NCI-H2029 (cell line): ENCODE data around the gene BCKDHA.

Source experiments
- DNase-seq: peaks from one replicate; lab custom pipeline; 2025; lab: John Stamatoyannopoulos, UW

Gene BCKDHA

DNA sequence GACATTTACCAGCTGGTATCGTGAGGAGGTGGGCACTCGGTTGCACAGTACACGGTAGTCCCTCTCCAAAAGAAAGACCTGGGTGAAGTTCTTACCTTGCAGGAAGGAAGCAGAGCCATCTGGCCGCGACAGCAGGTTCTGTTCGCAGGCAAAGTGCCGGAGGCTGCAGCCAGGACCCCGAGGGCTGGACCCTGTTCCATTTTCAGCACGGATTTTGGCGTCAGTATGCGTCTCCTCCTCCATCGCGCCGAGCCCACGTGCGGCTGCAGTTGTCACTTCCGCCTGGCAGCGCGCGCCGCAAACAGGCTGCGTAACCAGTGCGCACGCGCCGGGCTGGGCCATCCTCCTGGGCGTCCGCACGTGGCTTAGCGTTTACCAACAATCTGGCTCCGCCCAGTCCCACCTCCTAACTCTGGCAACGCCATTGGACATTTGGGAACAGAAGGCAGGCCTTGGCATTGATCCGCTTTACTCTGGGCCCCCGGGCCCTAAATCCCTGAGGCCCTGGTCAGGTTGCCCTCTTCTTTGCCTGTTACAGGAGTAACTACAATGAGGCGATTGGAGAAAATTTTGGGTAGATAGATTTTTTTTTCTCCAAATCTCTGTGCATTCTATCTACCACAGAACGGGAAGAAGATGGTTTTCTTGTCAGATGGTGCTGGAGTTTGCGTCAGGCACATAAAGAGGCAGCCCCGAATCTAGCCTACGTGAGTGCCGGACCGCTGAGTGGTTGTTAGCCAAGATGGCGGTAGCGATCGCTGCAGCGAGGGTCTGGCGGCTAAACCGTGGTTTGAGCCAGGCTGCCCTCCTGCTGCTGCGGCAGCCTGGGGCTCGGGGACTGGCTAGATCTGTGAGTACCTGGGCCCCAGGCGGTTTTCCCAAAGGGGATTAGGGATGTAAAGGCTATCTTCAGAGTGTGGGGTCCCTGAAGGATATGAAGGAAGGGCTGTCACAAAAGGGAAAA, at the start of gene BCKDHA, which contains the start of gene EXOSC5:
Gene BCKDHA, plus strand, starts transcription at position 733 of the 964 bp plus-strand sequence. Its CDS starts 10 bp downstream, at position 743.
Gene EXOSC5, minus strand, starts transcription at position 274 of the 964 bp plus-strand sequence. Its CDS starts 31 bp downstream, at position 243.
- peak; percentile 100 for DNase-seq

DNA sequence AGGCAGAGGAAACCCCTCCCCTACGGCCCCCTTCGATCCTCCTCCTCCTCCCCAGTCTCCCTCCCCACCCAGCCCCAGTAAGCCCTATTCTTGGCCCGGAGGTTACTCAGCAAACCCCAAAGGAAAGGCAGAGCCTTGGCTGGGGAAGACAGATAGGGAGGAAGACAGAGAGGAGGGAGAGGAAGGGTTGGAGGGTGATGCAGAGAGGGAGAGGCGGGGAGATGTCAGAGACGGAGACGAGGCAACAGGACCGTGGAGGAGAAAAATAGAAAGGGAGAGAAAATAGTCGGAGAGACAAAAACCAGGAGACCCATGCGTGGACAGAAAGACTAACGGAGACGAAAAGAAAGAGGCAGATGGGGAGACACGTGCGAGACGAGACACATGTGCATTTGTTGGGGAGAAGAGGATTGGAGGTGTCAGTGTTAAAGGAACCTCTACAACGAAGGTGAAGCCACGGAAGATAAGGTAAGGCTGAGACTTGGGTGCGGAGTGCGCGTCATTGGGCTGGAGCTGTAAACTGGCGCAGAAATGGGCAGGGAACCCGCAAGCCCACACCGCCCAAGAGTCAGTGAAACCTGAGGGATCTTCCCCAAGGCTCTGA, 46.8 kb upstream of the BCKDHA start:
- DNase-seq, result no peak

DNA sequence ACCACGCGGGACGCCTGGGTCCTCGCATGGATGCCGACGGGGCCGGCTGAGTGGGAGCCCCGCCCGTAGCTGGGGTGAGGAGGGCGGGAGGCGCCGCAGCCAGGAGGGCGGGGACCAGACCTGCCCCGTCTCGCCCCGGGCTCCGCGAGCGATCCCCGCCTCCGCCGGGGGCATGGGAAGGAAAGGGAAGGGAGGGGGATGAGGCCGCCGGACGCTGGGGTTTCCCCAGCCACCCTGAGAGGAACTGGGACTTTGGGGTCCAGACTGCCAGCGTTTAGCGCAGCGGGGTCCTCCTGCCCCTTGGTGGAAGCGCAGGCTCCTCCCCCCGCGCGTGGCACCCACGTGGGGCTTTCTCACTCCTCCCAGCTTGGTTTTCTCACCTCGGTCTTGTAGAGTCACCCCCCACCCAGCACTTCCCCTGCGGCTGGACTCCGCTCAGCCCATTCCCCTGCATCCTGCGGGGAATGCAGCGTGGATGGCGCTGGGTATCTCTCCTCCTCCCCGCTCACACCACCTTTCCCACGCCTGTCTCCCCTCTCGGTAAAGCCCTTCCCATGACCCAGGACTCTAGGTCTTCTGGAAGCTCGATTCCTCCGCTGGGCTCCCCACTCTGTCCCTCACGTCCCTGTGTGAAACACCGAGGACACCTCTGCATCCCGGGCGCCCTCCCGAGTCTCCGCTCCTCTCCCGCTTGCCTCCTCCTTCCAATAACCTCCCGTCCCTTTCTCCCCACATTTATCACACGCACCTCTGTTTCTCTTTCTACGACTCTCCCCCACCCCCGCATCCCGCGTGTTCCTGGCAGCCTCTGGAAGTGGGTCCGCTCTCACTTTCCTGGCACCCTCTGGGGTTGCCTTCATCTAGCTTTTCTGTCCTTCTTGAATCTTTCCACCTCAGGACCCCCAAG, 46.0 kb upstream of the BCKDHA start:
- no peak for DNase-seq

DNA sequence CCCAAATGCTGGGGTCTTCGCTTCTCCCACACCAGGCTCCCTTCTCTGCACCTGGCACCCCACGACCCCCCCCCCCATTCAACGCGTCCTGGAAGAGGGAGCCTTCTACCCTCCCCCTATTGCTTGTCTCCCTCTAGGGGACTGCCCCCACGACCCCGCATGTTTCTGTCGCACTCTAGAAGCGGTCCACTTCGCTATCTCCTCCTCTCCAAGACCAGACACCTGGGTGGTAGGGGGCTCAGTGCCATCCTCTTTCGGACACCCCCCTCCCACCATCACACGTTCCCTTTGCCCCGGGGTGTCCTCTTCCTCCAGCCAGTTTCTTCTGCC, 45.4 kb upstream of the BCKDHA start:
- no peak for DNase-seq

DNA sequence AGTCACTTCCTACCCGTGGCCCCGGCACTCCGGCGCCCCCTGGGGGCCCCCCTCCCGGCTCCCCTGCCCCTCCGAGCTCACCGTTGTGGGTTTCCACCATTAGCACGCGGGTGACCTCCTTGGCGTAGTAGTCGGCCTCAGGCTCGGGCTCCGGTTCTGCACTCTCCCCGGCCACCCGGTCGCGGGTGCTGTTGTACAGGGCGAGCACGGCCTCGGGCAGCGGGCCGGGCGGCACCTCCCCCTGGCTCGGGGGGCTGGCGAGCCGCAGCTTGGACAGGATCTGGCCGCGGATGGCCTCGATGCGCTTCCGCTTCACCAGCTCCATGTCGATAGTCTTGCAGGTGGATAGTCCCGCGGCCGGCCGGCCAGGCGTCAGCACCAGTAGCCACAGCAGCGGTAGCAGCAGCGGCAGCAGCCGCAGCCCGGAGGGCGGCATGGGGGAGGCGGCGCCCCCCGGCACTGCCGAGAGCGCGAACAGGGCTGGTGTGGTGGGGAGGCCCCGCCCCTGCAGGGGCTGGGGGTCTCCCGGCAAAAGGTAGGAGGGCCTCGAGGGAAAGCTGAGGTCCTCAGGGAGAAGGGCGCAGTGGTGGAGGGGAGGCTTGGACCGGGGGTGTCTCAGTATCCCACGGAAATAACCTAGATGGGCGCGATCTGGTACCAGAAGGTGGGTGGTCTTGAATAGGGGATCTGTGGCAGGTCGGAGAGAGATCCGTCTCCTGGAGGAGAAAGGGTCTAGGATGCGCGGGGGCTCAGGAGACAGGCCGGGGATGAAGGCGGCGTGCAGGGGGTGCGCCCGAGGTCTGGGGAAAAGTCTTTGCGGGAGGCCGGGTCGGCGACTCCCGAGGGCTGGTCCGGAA, 44.8 kb upstream of the BCKDHA start:
- DNase-seq, result no peak

DNA sequence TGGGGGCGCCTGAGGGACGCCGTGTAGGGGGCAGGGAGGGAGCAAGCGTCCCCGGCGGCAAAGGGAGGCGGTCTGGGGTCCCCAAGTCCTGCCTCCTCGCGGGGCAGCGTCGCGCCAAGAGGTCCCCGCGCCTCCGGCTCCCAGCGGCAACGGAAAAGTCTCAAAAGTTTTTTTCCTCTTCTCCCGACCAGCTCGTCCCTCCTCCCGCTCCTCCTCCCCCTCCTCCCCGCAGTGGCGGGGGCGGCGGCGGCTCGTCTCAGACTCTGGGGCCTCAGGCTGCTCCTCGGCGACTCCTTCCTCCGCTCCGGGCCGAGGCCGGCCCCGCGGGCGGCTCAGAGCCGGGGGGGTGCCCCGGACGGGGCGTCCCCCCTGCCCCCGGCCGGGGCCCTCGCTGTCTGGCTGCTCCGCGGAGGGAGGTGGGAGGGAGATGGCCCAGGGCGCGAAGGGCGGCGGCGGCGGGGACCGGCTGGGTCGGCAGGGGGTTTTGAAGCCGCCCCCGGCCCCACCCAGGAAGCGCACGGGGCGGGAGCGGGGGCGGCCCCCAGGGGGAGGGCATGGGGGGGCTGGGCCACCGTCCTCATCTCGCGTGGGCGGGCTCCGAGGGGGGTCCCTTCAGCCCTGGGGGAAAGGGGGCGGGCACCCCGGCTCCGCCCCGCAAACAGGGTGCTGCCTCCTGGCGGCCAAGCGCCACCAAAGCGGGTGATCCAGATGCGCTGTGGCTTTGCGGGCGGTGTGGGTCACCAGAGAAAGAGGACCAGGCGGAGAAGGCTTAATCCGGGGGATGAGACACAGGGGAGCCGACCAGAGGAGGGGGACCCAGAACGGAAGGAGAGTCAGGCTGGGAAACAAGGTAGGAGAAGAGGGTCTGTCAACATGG, 43.9 kb upstream of the BCKDHA start, which contains the start of gene TGFB1:
Gene TGFB1, minus strand, starts transcription at position 457 of the 877 bp plus-strand sequence. CDS start 878 bp downstream, outside the sequence.
- DNase-seq, result no peak

DNA sequence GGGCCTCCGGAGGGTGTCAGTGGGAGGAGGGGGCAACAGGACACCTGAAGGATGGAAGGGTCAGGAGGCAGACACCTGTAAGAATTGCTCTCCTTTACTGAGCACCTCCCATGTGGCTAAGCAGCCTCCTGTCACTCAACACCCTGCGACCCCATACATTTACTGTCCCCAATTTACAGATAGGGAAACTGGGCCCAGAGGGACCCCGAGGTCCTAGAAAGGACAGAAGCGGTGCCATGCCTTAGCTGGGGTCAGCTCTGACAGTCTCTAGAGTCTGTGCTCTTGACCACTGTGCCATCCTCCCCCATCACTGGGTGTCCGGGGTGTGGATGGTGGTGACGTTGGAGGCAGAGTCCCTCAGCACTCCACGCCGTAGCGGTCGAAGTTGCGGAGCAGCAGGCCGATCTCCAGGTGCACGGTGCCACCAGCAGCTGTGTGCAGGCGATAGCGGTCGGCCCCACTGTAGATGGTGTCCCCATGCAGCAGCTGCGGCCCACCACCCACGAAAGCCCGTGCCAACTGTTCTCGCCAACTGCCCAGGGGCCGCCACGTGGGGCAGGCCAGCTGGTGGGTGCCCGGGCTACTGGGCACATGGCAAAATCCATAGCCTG, 43.2 kb upstream of the BCKDHA start:
- no peak for DNase-seq

DNA sequence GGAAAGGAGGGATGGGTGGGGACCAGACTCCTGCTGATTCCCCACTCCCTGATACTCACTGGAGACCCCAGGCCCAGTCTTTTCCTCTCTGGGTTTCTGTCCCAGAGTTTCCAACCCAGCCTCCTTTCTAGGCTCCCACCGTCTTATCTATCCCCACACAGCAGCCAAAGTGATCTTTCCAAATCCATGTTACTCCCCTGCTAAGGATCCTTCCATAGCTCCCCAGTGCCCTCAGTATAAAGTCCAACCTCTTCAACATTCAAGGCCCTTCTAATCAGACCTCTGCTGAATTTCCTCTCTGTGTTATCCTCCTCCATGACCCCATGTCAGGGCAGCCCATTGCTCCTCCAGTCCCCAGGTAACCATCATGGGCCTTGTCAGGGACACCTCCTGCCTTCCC, 42.6 kb upstream of the BCKDHA start:
- no peak for DNase-seq

DNA sequence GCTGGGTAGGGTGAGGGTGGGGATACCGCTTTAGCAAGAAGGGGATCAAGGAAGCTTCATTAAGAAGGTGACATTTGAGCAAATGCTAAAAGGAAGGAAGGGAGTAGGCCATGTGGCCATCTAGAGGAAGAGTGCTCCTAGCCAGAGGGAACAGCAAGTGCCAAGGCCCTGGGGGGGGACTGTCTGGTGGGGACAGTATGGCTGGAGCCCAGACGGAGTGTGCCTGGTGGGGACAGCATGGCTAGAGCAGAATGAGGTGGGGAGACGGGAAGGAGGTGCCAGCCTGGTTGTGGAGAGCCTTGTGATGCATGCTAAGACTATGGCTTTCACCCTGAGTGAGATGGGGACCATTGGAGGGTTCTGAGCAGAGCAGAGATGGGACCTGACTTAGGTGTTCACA, 41.8 kb upstream of the BCKDHA start:
- DNase-seq, result no peak

DNA sequence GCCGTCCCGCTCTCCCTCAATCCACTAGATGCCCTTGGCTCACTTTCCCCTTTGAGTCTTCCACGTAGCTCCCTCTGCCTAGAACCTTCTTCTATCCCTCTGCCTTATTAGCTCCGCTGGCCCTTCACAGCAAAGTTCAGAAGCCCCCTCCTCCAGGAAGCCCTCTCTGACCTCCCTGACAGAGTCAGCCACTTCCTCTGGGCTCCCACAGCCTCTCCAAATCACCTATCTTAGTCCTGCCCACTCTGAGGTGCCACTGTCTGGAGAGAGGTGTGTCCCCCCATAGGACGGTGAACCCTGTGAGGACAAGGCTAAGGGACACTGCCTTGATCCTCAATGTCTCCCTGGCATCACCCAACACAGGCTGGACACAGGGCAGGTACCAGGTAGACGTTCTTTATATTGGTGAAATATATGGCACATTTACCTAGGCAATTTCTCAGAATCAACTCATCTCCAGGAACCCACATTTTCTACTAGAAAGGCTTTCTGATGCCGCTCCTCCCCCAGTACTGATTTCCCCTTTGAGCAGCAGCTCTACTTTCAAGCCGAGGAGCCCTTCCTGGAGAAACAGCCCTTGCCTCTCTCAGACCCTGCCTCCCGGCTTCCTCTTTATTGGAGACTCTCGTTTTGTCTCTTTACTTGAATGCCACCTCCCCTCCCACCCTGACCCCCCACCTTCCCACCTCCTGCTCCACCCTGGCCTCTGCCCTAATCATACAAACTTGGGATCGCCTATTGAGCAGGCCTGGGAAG, 40.5 kb upstream of the BCKDHA start:
- no peak for DNase-seq

DNA sequence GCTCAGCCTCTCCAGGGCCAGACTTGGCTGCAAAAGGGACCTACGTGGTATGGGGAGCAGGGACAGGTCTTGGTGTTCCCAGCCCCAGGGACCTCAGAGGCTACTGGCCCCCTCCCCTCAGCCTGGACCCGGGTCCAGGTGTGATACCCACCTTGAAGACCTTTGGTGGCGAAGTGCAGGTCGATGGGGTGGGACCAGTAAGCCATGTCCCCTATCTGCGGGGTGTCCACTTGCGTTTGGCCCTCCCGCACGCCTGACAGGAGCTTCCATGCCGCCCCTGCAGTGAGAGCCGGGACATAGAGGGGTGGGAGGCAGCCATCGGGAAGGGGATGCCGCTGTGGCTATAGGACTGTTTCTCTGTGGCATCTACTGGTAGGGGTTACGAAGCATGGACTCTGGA, 39.9 kb upstream of the BCKDHA start:
- DNase-seq, result no peak

DNA sequence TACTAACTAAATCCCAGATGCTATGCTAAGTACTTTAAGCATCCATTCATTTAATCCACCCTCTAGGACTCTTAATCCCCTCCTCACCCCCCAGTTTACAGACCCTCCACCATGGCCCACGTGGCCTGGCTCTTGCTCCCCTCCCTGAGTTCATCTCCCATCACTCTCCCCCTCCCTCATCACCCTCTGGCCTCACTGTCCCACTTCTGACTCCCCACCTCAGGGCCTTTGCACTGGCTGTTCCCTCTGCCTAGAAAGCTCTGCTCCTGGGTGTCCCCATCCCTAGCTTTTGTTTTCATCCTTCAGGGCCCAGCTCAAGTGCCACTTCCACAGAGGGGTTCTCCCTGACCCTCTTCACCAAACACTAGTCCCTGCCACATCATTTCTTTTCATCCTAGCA, 37.9 kb upstream of the BCKDHA start:
- no peak for DNase-seq

DNA sequence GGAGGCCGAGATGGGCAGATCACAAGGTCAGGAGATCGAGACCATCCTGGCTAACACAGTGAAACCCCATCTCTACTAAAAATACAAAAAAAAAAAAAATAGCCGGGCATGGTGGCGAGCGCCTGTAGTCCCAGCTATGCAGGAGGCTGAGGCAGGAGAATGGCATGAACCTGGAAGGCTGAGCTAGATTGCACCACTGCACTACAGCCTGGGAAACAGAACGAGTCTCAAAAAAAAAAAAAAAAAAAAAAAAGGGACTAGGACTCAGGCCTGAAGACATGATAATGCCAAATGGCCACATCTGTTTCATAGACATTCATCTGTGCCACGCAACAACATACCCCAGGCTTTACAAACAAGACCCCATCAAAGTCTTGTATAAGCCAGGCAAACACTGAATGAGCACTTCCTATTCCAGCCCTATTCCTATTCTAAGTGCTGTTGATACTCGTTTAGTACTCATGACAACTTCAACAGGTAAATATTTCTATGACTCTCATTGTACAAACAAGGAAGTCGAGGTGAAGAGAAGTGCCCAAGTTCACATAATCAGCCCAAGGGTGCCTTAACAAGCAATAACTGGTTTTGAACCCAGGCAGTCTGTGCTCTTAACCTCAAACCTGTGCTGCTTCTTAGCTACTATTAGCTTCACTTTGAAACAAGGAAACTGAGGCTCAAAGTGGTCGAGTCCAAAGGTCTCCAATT, 35.3 kb upstream of the BCKDHA start:
- DNase-seq, result peak; percentile 85

DNA sequence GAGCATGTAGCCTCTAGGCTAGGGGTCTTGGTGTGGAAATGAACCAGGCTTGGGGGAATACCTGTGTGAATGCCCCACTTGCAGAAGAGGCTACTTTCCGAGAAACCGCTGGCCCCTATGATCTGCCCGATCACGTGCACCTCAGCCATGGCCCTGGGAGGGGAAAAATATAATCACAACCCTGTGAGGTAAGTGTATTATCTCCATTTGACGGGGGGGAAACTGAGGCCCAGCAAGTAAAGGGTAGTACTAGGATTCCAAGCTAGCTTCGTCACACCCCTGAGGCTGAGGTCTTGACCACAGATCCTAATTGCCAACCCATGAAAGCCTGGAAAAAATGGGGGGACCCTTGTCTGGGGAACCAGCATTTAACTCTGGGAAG, 34.3 kb upstream of the BCKDHA start:
- no peak for DNase-seq

DNA sequence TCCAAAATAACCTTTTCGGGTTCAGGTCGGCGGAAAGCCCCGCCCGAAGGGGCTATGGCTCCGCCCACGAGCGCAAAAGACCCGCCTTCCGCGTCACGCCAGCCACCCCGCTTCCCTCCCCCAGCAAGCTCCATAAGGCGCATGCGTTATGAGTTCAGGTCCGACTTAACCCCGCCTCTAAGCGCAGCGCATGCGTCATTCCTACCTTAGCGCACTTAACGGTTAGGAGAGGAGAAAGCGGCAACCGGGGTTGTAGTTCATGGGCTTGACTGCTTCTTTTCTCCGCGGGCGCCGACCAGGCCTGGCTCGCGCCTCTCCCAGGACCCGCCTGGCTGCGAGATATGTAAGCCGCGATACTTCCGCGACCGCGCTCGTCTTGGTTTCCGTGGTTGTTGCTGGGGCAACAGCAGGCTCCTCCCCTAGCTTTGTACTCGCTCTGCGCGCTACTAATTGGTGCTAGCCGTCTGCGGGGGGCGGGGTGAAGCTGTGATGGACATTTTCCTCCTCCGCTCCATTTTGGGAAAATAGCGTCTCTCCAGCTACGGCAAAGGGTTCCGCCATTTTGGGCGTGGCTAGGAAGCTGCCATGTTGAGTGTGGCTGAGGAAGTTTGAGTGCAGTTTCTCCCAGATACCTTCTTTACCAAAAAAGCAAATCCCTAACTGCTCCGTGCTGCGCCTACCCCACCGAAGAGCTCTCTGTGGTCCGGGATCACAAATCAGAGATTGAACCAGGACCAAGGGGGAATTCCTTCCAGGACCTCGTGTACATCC, 33.7 kb upstream of the BCKDHA start, which contains the start of gene B9D2:
Gene B9D2, minus strand, starts transcription at position 397 of the 771 bp plus-strand sequence. CDS start 630 bp downstream, outside the sequence.
- DNase-seq, result peak; percentile 98

DNA sequence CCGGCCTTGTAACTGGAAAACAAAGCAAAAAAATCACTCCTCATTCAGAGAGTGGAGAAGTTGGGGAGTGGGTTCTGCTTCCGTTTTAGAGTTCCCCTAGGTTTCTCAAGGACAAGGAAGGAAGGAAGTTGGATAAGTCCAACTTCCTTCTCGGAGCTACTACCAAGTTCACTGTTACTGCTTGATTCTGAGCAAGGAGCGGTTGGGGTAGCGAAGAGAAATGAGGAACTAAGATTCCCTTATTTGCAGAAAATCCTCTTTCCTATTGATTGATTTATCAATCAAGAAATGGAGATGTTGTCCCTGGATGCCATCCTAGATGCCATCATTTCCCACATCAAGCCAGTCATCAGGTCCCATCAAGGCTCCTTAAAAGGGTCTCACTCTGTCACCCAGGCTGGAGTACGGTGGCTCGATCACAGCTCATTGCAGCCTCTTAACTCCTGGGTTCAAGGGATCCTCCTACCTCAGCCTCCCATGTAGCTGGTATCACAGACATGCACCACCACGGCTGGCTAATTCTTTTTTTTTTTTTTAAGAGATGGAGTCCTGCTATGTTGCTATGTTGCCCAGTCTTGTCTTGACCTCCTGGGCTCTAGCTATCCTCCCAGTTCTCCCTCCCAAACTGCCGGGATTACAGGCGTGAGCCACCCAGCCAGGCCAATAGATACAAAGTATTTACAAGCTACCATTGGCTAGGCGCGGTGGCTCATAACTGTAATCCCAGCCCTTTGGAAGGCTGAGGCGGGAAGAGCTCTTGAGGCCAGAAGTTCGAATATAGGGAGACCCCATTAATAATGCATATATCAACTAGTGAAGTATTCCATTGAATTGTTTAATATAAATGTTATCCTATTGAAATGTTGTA, 32.9 kb upstream of the BCKDHA start:
- DNase-seq, result no peak
